SKM-1 (cell line): Measurements from ENCODE around the gene OVCH1.
"Not testable (repeated sequence)": the region's sequence is repeated elsewhere in the genome, so short reads cannot be mapped to it uniquely, and the experiment has no call there.

Experiments
- DNase-seq: peaks from one replicate; lab custom pipeline; 2025; ENCODE audit not compliant: unreplicated experiment; lab: John Stamatoyannopoulos, UW

Gene OVCH1

GRCh38 chr12:29499235-29499634 lies 1.7 kb upstream of the OVCH1 start:
- DNase-seq, result no peak

GRCh38 chr12:29492891-29493290 lies 4.6 kb downstream of the OVCH1 start:
- DNase-seq, result no peak

GRCh38 chr12:29486972-29487371 lies 10.5 kb downstream of the OVCH1 start:
- DNase-seq, result no peak

GRCh38 chr12:29463198-29463597 lies 34.3 kb downstream of the OVCH1 start:
- DNase-seq, result peak; percentile 5

GRCh38 chr12:29460082-29460481 lies 37.4 kb downstream of the OVCH1 start:
- no peak for DNase-seq

- DNase-seq, result no peak
These were observed 42.4 kb downstream of the OVCH1 start for GRCh38 chr12:29455087-29455486.

GRCh38 chr12:29451888-29452287 lies 45.6 kb downstream of the OVCH1 start:
- DNase-seq, result no peak

- DNase-seq, result no peak
These were observed 49.3 kb downstream of the OVCH1 start for GRCh38 chr12:29448157-29448556.

GRCh38 chr12:29447285-29447975 lies 50.1 kb downstream of the OVCH1 start:
- no peak for DNase-seq

GRCh38 chr12:29439506-29439905 lies 58.0 kb downstream of the OVCH1 start:
- no peak for DNase-seq

GRCh38 chr12:29438752-29439408 lies 58.6 kb downstream of the OVCH1 start:
- DNase-seq, result no peak

GRCh38 chr12:29437575-29437974 lies 59.9 kb downstream of the OVCH1 start:
- no peak for DNase-seq

GRCh38 chr12:29436815-29437214 lies 60.7 kb downstream of the OVCH1 start:
- not testable (repeated sequence) for DNase-seq

- DNase-seq, result no peak
These were observed 66.0 kb downstream of the OVCH1 start for GRCh38 chr12:29431513-29431912.

- no peak for DNase-seq
These were observed 66.8 kb downstream of the OVCH1 start for GRCh38 chr12:29430716-29431044.

GRCh38 chr12:29429999-29430715 lies 67.3 kb downstream of the OVCH1 start:
- DNase-seq, result no peak

GRCh38 chr12:29428633-29429032 lies 68.9 kb downstream of the OVCH1 start:
- DNase-seq, result peak; percentile 62

- DNase-seq, result peak; percentile 34
These were observed 69.5 kb downstream of the OVCH1 start for GRCh38 chr12:29427964-29428363.

- no peak for DNase-seq
These were observed 71.0 kb downstream of the OVCH1 start for GRCh38 chr12:29426498-29426897.

- no peak for DNase-seq
These were observed 71.8 kb downstream of the OVCH1 start for GRCh38 chr12:29425722-29426121.

GRCh38 chr12:29416748-29417147 lies 80.7 kb downstream of the OVCH1 start:
- no peak for DNase-seq

- no peak for DNase-seq
These were observed 82.4 kb downstream of the OVCH1 start for GRCh38 chr12:29415111-29415510.
